HG03095 (cell line): ENCODE measurements around the gene PDGFB.

ENCODE experiments used
- ATAC-seq: cut with Tn5 transposase; IDR thresholded peaks from one replicate; pipeline ENCODE4 v1.9.1; 2021; ENCODE audit warnings: moderate library complexity; ENCODE audit not compliant: unreplicated experiment

The PDGFB gene

GRCh38 chr22:39208013-39208680, 36.6 kb downstream of the PDGFB start:
- no peak for ATAC-seq

DNA sequence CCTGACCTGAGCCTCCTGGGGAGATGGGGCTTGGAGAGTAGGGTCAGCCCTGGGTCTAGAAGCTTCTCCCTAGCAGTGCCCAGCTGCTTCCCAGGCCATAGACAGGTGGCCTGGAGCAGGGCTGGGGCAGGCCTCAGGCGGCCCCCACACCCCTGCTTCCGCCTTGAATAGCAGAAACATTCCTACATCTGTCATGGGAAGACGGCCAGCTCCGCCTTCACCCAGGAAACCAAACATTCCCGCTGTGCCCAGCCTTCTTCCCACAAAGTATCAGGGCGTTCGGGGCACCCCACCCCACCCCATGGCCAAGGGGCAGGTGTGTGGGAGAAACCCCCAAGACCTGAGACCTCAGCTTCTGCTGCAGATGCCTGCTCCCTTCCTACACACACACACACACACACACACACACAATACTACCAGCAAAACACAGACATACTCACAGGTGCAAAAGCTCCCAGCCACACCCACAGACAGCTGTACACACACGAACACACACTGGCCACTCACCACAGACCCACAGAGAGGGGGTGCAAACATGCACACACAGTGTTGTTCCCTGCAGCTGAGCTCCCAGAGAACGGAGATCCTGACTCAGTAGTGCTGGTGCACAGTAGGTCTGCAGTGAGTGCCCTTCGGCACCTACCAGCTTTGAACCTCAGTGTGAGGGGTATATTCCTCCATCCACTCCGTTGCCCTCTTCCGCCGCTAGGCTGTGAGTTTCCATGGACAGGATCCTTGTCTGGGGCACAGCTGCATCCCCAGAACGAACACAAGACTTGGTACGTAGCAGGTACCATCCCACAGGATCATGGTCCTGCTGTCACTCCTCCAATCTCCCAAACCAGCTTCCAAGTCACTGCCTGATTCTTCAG, 37.4 kb downstream of the PDGFB start:
- ATAC-seq: no peak

GRCh38 chr22:39206491-39206890, 38.3 kb downstream of the PDGFB start:
- ATAC-seq: no peak

- no peak for ATAC-seq
Measured at GRCh38 chr22:39205344-39206021, 39.3 kb downstream of the PDGFB start.

DNA sequence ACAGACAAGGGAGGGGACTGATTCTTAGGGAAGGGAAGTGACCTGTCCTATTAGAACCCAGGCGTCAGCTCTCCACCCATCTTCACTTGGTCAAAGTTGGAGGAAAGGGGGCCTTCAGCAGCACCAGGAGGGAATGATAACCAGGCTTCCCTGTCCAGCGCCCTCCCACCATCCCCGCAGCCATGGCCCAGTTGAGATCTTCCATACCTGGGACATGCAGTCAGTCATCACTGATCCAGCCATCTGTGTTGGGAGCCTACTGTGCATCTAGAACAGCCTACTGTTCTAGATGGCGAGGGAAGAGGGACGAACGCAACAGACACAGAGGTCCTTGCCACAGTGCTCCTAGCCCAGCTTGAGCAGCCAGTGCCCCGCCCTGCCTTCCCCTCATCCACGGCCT, 40.6 kb downstream of the PDGFB start:
- ATAC-seq: no peak

DNA sequence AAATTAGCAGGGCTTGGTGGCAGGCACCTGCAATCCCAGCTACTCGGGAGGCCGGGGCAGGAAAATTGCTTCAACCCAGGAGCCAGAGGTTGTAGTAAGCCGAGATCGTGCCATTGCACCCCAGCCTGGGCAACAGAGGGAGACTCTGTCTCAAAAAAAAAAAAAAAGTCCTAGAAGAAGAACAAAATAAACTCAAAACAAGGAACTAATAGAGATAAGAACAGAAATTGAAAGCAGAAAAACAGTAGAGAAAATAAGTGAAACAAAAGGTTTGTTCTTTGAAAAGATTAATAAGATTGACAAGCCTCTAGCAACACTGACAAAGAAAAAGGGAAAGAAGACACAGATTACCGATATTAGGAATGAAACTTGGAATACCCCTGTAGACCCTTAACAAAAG, 47.2 kb downstream of the PDGFB start:
- ATAC-seq: no peak

DNA sequence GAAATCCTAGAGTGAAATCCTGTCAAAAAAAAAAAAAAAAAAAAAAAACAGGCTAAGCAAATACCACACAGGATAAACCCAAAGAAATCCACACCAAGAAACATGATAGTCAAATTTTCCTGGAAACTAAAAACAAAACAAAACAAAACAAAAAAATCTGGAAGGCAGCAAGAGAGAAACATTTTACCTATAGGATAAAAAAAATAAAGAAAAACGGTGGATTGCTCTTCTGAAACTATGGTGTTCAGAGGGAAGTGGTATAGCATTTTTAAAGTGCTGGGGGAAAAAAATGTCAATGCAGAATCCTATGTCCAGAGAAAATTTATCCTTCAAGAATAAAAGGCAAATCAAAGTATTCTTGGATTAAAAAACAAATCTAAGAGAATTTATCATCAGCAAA, 50.7 kb downstream of the PDGFB start:
- no peak for ATAC-seq

GRCh38 chr22:39188809-39189208, 56.0 kb downstream of the PDGFB start:
- ATAC-seq: no peak

DNA sequence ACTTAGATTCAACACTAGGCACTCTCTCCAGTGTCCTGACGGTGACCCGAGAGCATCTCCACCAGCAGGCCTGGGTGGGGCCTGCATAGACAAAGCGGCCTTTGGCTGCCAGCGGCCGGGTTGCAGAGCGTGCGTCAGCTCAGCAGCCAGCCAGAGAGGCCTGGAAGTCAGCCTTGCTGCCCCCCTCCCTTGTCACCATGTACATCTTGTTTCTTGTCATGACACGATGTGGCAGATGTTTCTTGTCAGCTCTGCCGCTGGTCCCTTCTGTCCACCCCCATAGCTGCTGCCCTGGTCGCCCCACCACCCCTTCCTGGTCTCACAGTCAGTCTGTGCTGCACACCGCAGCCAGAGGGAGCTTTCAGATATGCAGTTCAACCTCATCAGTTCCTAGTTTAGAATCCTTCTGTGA, 59.2 kb downstream of the PDGFB start:
- ATAC-seq: no peak

GRCh38 chr22:39184586-39185577, 59.9 kb downstream of the PDGFB start:
- ATAC-seq: no peak

- ATAC-seq: no peak
Measured at GRCh38 chr22:39183991-39184585, 60.7 kb downstream of the PDGFB start.

DNA sequence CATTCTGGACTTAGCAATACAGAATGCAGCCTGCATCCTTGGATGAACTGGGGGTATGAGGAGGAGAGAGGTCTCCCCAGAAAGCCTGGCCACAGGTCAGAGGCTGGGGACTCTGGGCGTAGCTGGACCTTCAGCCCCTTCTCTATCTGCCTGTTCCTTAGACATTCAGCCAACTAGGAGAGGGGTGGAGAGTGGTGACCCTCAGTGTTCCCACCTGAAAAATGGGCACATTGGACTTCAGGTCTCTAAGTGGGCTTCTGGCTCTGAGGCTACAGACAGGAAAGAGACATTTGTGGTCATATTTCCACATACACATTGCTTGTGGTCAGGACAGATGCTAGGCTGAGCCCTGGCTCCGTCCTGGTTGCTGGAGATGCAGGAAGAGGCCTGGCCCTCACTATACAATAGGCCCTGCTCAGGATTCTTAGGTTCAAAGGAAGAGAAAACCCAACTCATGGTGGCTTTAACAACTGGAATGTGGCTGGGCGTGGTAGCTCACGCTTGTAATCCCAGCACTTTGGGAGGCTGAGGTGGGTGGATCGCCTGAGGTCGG, 62.2 kb downstream of the PDGFB start:
- no peak for ATAC-seq

- no peak for ATAC-seq
Measured at GRCh38 chr22:39181778-39182177, 63.0 kb downstream of the PDGFB start.

DNA sequence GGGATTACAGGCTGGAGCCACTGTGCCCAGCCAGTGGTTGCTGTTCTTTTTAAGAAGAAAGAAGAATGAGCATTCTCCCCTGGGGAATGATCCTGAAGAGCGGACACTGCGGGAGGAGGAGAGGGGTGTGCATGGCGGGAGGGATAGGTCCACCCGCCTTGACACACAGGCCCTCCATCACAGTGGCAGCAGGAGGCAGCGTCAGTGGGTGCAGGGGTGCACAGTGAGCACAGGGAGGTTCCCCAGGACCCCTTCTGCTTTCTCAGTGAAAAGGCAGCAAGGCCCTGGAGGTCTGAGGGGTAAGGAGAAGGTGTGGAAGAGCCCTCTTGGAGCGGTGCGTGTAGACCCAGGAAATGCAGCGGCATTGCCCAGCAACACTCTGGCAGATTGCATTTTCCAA, 63.4 kb downstream of the PDGFB start:
- no peak for ATAC-seq

DNA sequence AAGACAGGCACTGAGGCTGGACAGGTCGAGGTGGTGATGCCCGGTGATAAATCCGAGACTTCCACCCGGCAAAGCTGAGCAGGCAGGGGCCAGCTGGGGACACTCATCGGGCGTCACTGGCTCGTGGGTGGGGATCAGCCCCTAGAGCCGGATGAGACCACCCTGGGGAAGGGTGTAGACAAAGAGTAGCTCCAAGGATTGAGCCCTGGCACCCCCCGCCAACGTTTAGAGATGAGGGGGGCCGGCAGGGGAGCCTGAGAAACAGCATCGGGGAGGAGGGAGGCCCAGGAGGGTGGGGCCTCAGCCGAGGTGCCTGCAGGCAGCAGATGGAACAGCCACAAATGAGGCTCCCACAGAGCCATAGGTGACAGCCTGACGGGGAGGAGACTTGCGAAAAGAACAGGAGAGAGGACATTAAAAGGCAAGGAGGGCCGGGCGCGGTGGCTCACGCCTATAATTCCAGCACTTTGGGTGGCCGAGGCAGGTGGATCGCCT, 64.9 kb downstream of the PDGFB start:
- no peak for ATAC-seq

- no peak for ATAC-seq
Measured at GRCh38 chr22:39179401-39179827, 65.4 kb downstream of the PDGFB start.

DNA sequence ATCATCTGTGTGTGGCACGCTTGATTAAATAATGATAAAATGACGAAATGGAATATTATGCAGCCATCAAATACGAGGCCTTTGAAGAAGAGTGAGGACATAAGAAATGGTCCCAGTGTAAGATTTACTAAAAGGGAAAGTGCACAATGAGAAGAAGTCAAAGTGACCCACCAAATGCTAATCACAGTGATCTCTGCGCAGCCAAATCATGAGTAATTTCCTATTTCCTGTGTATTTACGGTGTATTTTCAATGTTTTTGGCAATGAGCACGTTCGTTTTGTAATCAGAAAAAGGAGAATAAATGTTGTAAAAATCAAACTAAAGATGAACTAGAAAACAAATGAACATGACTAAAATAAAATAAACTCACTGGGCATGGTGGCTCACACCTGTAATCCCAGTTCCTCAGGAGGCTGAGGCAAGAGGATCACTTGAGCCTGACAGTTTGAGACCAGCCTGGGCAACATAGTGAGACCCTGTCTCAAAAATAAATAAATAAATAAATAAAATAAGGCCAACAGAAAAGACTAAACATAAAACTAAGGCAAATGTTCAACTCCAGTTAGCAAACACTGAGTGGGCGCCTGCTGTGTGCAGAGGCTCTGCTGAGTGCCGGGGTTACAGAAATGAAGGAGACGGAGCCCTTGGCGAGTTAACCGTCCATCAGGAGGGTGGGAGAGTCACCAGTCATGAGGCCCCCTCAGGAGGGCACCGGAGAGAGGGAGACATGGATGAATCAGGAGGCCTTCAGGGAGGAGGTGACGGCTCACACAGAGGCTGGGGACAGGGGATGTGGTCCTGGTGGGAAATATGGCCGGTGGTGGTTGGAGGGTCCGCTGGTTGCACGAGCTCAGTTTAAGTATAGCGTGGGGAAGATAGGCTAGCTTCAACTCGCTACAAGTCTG, 66.3 kb downstream of the PDGFB start:
- ATAC-seq: no peak

DNA sequence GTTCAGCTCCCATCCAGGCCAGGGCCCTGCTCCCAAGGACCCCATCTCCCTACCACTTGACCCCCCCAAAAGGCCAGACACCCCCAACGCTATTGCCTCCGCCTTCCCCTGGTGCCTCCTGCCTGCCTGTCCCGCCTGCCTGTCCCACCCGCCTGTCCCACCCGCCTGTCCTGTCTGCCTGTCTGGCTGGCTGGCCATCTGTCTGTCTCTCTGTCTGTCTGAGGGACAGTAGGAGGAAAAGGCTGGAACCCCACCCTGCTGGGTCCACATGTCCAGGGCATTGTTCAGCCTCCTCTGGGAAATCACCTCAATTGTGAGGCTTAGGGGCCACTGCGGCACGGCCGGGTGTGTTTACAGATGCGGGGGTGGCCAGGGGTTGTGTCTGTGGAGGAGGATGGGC, 67.0 kb downstream of the PDGFB start:
- no peak for ATAC-seq

GRCh38 chr22:39177456-39177775, 67.4 kb downstream of the PDGFB start:
- no peak for ATAC-seq
